MM.1S (cell line): ENCODE measurements around the gene STYK1.

Experiments used
- EZH2phosphoT487 ChIP-seq: fragments of 300-600 bp; sonication (generic); IDR thresholded peaks from 2 replicates; pipeline ENCODE4 v1.6.1; 2018; ENCODE audit warnings: antibody characterized with exemption, low read length
- TF ChIP-seq, protein P1 (sequence below): fragments of 300-600 bp; sonication (generic); IDR thresholded peaks from 2 replicates; pipeline ENCODE4 v1.5.1; 2016; ENCODE audit warnings: antibody characterized with exemption, low read length, mixed read lengths

DNA sequence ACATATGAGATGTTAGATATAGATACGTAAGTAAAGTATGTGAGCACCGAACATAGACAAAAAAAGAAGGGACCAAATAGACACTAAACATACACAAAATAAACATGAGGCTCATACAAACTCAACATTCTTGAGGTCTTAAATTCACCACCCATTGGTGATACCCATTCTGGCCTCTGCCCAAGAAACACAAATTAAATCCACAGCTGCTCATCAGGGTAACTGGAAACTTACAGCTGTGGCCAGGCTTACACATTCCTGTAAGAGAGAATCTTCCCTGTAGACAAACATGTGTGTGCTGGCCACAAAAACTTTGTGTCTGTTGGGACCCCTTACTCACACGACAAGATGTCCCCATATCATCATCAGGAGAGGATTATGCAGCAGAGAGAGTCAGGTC lies 82.9 kb downstream of the STYK1 start:
- TF ChIP-seq, protein P1, sequence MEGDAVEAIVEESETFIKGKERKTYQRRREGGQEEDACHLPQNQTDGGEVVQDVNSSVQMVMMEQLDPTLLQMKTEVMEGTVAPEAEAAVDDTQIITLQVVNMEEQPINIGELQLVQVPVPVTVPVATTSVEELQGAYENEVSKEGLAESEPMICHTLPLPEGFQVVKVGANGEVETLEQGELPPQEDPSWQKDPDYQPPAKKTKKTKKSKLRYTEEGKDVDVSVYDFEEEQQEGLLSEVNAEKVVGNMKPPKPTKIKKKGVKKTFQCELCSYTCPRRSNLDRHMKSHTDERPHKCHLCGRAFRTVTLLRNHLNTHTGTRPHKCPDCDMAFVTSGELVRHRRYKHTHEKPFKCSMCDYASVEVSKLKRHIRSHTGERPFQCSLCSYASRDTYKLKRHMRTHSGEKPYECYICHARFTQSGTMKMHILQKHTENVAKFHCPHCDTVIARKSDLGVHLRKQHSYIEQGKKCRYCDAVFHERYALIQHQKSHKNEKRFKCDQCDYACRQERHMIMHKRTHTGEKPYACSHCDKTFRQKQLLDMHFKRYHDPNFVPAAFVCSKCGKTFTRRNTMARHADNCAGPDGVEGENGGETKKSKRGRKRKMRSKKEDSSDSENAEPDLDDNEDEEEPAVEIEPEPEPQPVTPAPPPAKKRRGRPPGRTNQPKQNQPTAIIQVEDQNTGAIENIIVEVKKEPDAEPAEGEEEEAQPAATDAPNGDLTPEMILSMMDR: no peak
- TF ChIP-seq EZH2phosphoT487: no peak
